ENCODE measurements around the gene OR11L1.

Gene OR11L1

DNA sequence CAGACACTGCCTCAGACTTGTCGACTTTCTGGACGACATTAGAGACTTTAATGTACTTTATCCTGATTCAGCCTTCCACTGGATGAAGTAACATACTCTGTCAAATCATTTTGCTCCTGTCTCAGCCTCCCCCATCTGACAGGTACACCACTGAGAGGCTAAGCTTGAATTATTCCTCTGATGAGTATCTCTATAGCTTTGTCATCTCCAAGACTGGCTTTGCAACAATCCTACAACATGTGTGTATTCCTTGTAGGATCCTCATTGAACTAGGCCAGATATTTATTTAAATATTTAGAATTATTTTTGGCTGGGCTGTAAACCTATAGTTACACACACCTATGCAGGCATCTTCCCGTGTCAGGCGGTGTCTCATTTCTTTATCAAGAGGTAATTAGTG, 14.2 kb upstream of the OR11L1 start:
- TF ChIP-seq NFIC (IDR thresholded peaks at IDR 0.05) (no peak), TAF1 (IDR thresholded peaks at IDR 0.05; ENCODE audit: low read depth) (no peak), ZBTB7A (IDR thresholded peaks at IDR 0.05; ENCODE audit: low read depth) (no peak), FOXM1 (IDR thresholded peaks at IDR 0.05; ENCODE audit: borderline replicate concordance, low read depth) (no peak), YY1 (IDR thresholded peaks at IDR 0.05; ENCODE audit: low read depth) (no peak), TCF12 (IDR thresholded peaks at IDR 0.05; ENCODE audit: low read depth) (no peak), CREB1 (IDR thresholded peaks at IDR 0.05; ENCODE audit: low read depth) (no peak), RAD21 (IDR thresholded peaks at IDR 0.05; ENCODE audit: low read depth) (no peak), CEBPB (IDR thresholded peaks at IDR 0.05) (no peak), TEAD4 (IDR thresholded peaks at IDR 0.05) (no peak)
- TF ChIP-seq, protein P1, sequence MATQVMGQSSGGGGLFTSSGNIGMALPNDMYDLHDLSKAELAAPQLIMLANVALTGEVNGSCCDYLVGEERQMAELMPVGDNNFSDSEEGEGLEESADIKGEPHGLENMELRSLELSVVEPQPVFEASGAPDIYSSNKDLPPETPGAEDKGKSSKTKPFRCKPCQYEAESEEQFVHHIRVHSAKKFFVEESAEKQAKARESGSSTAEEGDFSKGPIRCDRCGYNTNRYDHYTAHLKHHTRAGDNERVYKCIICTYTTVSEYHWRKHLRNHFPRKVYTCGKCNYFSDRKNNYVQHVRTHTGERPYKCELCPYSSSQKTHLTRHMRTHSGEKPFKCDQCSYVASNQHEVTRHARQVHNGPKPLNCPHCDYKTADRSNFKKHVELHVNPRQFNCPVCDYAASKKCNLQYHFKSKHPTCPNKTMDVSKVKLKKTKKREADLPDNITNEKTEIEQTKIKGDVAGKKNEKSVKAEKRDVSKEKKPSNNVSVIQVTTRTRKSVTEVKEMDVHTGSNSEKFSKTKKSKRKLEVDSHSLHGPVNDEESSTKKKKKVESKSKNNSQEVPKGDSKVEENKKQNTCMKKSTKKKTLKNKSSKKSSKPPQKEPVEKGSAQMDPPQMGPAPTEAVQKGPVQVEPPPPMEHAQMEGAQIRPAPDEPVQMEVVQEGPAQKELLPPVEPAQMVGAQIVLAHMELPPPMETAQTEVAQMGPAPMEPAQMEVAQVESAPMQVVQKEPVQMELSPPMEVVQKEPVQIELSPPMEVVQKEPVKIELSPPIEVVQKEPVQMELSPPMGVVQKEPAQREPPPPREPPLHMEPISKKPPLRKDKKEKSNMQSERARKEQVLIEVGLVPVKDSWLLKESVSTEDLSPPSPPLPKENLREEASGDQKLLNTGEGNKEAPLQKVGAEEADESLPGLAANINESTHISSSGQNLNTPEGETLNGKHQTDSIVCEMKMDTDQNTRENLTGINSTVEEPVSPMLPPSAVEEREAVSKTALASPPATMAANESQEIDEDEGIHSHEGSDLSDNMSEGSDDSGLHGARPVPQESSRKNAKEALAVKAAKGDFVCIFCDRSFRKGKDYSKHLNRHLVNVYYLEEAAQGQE (IDR thresholded peaks at IDR 0.05; ENCODE audit: low read depth) = no peak
- TF ChIP-seq, protein P2, sequence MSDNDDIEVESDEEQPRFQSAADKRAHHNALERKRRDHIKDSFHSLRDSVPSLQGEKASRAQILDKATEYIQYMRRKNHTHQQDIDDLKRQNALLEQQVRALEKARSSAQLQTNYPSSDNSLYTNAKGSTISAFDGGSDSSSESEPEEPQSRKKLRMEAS (IDR thresholded peaks at IDR 0.05) = no peak
- TF ChIP-seq, protein P3, sequence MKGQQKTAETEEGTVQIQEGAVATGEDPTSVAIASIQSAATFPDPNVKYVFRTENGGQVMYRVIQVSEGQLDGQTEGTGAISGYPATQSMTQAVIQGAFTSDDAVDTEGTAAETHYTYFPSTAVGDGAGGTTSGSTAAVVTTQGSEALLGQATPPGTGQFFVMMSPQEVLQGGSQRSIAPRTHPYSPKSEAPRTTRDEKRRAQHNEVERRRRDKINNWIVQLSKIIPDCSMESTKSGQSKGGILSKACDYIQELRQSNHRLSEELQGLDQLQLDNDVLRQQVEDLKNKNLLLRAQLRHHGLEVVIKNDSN (IDR thresholded peaks at IDR 0.05) = no peak

DNA sequence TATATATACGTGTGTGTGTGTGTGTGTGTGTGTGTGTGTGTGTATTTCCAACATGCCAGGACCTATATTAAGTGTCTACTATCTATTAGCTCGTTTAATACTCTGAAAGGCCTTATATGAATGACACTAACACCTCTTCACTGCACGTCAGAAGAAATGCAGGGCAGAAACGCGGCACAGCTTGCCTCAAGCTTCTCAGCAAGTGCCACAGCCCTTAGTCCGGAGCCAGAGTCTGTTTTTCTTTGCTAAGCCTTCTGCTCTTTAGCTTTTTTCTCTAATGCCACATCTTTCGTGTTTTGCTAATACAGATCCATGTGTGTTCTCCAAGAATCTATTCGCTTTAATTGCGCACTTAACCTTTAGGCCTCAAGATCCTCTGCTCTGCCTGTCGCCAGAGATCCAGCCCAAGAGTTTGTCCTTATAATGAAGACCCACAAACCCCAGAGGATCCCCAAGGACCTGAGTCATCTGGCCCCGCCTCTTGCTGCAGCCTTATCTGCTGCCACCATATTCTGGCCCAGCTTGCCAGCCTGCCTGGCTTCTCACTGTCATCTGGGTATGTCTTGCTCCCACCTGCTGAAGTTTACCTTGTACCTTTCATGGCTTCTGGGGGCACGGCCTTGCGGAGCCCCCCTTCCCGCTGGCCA, 13.3 kb upstream of the OR11L1 start:
- TF ChIP-seq TEAD4 (IDR thresholded peaks at IDR 0.05) (no peak), NFIC (IDR thresholded peaks at IDR 0.05) (no peak), YY1 (IDR thresholded peaks at IDR 0.05; ENCODE audit: low read depth) (no peak), TCF12 (IDR thresholded peaks at IDR 0.05; ENCODE audit: low read depth) (no peak), EP300 (IDR thresholded peaks at IDR 0.05; ENCODE audit: borderline replicate concordance) (no peak), RAD21 (IDR thresholded peaks at IDR 0.05; ENCODE audit: low read depth) (no peak)
- TF ChIP-seq, protein P1 (IDR thresholded peaks at IDR 0.05; ENCODE audit: low read depth) = no peak
- TF ChIP-seq, protein P2 (IDR thresholded peaks at IDR 0.05) = no peak

DNA sequence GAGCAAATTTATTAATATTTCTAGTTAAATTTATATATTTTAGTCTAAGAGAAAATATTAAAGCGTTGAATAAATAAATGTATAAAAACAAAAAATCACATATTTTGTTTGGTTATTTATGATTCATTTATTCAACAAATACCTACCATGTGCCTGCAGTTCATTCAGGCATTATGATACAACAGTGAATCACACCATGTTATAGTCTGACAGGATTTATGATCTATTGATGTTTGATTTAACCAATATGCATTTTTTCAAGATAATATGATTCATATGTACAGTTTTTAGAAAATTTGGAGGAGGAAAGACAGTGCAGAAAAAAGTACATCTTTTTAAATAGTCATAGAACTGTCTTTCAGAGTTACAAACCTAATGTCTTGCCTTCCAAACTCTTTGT, 7.9 kb upstream of the OR11L1 start:
- TF ChIP-seq TAF1 (IDR thresholded peaks at IDR 0.05; ENCODE audit: low read depth) (no peak), TEAD4 (IDR thresholded peaks at IDR 0.05) (no peak), EGR1 (IDR thresholded peaks at IDR 0.05) (no peak), ZBTB7A (IDR thresholded peaks at IDR 0.05; ENCODE audit: low read depth) (no peak), TCF12 (IDR thresholded peaks at IDR 0.05; ENCODE audit: low read depth) (no peak), CREB1 (IDR thresholded peaks at IDR 0.05; ENCODE audit: low read depth) (no peak), CEBPB (IDR thresholded peaks at IDR 0.05) (no peak), EP300 (IDR thresholded peaks at IDR 0.05; ENCODE audit: borderline replicate concordance) (no peak), YY1 (IDR thresholded peaks at IDR 0.05; ENCODE audit: low read depth) (no peak), FOXM1 (IDR thresholded peaks at IDR 0.05; ENCODE audit: borderline replicate concordance, low read depth) (no peak), NFIC (IDR thresholded peaks at IDR 0.05) (no peak)
- TF ChIP-seq, protein P3 (IDR thresholded peaks at IDR 0.05) = no peak
- TF ChIP-seq, protein P2 (IDR thresholded peaks at IDR 0.05) = no peak
- TF ChIP-seq, protein P1 (IDR thresholded peaks at IDR 0.05; ENCODE audit: low read depth) = no peak

DNA sequence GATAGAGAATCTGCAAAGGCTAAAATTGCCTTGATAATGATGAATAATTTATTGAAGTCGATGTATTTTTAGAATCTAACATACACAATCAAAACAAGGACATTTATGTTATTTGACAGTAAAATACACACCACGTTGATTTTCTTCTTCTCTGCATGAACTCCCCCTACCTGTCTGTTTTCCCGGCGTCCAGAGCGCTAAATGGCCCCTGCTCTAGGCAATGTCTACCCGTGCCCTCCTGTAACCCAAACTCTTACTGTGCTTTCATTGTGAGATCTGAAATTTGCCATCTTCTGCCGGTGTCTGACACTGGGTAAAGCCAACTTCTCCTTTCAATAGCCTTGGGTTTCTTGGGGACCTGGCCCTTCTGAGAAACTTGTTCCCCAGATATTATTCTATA, 6.7 kb upstream of the OR11L1 start:
- TF ChIP-seq TEAD4 (IDR thresholded peaks at IDR 0.05) (no peak), NFIC (IDR thresholded peaks at IDR 0.05) (no peak), ZBTB7A (IDR thresholded peaks at IDR 0.05; ENCODE audit: low read depth) (no peak)
